Measurements from ENCODE around the gene SFSWAP. TPM values are rescaled to one million over a fixed set of nuclear protein-coding genes. Genes with fewer than 3 reads are reported as not detected.

The SFSWAP gene
- total RNA-seq, 1 donor from 2014 or later: 24.3 TPM

- no peak for DNase-seq (ENCODE audit: low read depth)
- no peak for TF ChIP-seq CTCF (conservative IDR thresholded peaks at IDR 0.05; ENCODE audit: low read depth, low read length)
- no peak overlapping the region for H3K4me3 ChIP-seq (ENCODE audit: low read depth, low read length)
Measured at GRCh38 chr12:131810726-131811125, 99.8 kb downstream of the SFSWAP start.

- no peak for TF ChIP-seq CTCF (conservative IDR thresholded peaks at IDR 0.05; ENCODE audit: low read depth, low read length)
- no peak overlapping the region for H3K4me3 ChIP-seq (ENCODE audit: low read depth, low read length)
- no peak for DNase-seq (ENCODE audit: low read depth)
Measured at GRCh38 chr12:131815131-131815530, 104.2 kb downstream of the SFSWAP start.

GRCh38 chr12:131816495-131816894 lies 105.6 kb downstream of the SFSWAP start:
- H3K4me3 ChIP-seq (ENCODE audit: low read depth, low read length): no peak overlapping the region
- no peak for TF ChIP-seq CTCF (conservative IDR thresholded peaks at IDR 0.05; ENCODE audit: low read depth, low read length)

GRCh38 chr12:131817241-131817640 lies 106.4 kb downstream of the SFSWAP start:
- DNase-seq (ENCODE audit: low read depth): no peak
- no peak overlapping the region for H3K4me3 ChIP-seq (ENCODE audit: low read depth, low read length)
- no peak for TF ChIP-seq CTCF (conservative IDR thresholded peaks at IDR 0.05; ENCODE audit: low read depth, low read length)

More at GRCh38 chr12:131816495-131816894, 105.6 kb downstream of the SFSWAP start:
- DNase-seq (ENCODE audit: low read depth): no peak

- DNase-seq (ENCODE audit: low read depth): no peak
- no peak for TF ChIP-seq CTCF (conservative IDR thresholded peaks at IDR 0.05; ENCODE audit: low read depth, low read length)
- no peak overlapping the region for H3K4me3 ChIP-seq (ENCODE audit: low read depth, low read length)
Measured at GRCh38 chr12:131818821-131819585, 108.1 kb downstream of the SFSWAP start.

- TF ChIP-seq CTCF (conservative IDR thresholded peaks at IDR 0.05; ENCODE audit: low read depth, low read length): no peak
- no peak overlapping the region for H3K4me3 ChIP-seq (ENCODE audit: low read depth, low read length)
- DNase-seq (ENCODE audit: low read depth): no peak
Measured at GRCh38 chr12:131824450-131824849, 113.6 kb downstream of the SFSWAP start.

Measured in epithelial cell of proximal tubule (primary cell).